H1 (cell line): ENCODE results near the gene NELL1. TPM values are rescaled to one million over a fixed set of nuclear protein-coding genes. Genes with fewer than 3 reads are reported as not detected.

Experiments
- CTCF ChIA-PET: fragments of 300-600 bp; sonication (Branson Sonifier 250); formaldehyde crosslinking; loops from one replicate; lab custom pipeline; 2021; ENCODE audit not compliant: partially characterized antibody; lab: Charles Lee
- POLR2A ChIA-PET: fragments of 300-600 bp; sonication (Branson Sonifier 250); formaldehyde crosslinking; loops from one replicate; lab custom pipeline; 2021; ENCODE audit warnings: inconsistent platforms; ENCODE audit not compliant: partially characterized antibody; lab: Charles Lee
- DNase-seq, 2 experiments: peaks; one replicate each; pipeline versions ENCODE4 v3.0.0 to v3.0.0-alpha.2; 2010 to 2022; ENCODE audit warnings: low spot score in 2 of 2, low read depth in 1 of 2, mixed read lengths in 1 of 2
- FAIRE-seq: peaks from 2 replicates; lab custom pipeline; 2011; peaks lifted over from hg19 to GRCh38; lab: Jason Lieb, UNC
- H2AFZ ChIP-seq: 2 replicates; pipeline ENCODE4 v1.8.1; 2012; ENCODE audit warnings: low read length, inconsistent platforms
- H2AK5ac ChIP-seq: 2 replicates; pipeline ENCODE4 v1.6.1; 2013; ENCODE audit warnings: low read depth, low read length
- H2BK120ac ChIP-seq: replicated peaks from 2 replicates; pipeline ENCODE3; 2013; ENCODE audit warnings: low read depth, low read length, inconsistent platforms
- H2BK12ac ChIP-seq: 2 replicates; pipeline ENCODE4 v1.6.1; 2013; ENCODE audit warnings: low read depth, low read length
- H2BK15ac ChIP-seq: 2 replicates; pipeline ENCODE4 v1.6.1; 2013; ENCODE audit warnings: low read length
- H2BK20ac ChIP-seq: 2 replicates; pipeline ENCODE4 v1.6.1; 2013; ENCODE audit warnings: low read length
- H2BK5ac ChIP-seq: 2 replicates; pipeline ENCODE4 v1.6.1; 2013; ENCODE audit warnings: low read depth, low read length
- H3K14ac ChIP-seq: 2 replicates; pipeline ENCODE4 v1.6.1; 2013; ENCODE audit warnings: inconsistent platforms; ENCODE audit not compliant: insufficient read length
- H3K18ac ChIP-seq: 2 replicates; pipeline ENCODE4 v1.6.1; 2013; ENCODE audit warnings: low read length; ENCODE audit errors: extremely low read depth
- H3K23ac ChIP-seq: 2 replicates; pipeline ENCODE4 v1.6.1; 2013; ENCODE audit warnings: inconsistent platforms; ENCODE audit not compliant: insufficient read length
- H3K23me2 ChIP-seq: 2 replicates; pipeline ENCODE4 v1.6.1; 2013; ENCODE audit warnings: low read depth, low read length
- H3K27ac ChIP-seq: 2 replicates; pipeline ENCODE4 v1.6.1; 2011; ENCODE audit warnings: low read depth, low read length, inconsistent platforms
- H3K27me3 ChIP-seq, 4 experiments: replicated peaks in 1 of 4; 1 replicate in 1 of 4; 2 replicates in 3 of 4; pipeline versions ENCODE4 v1.6.1 to v1.8.1; 2011 to 2013; ENCODE audit warnings: low read length in 3 of 4, mild to moderate bottlenecking in 3 of 4, inconsistent platforms in 2 of 4, mixed read lengths in 2 of 4, moderate library complexity in 1 of 4; ENCODE audit not compliant: control insufficient read depth in 3 of 4, insufficient read depth in 3 of 4; ENCODE audit errors: extremely low read depth in 1 of 4
- H3K36me3 ChIP-seq, 4 experiments: 2 replicates each; pipeline versions ENCODE4 v1.6.1 to v1.8.1; 2011 to 2013; ENCODE audit warnings: mild to moderate bottlenecking in 4 of 4, low read length in 3 of 4, moderate library complexity in 2 of 4, control low read depth in 1 of 4, inconsistent platforms in 1 of 4; ENCODE audit not compliant: insufficient read depth in 4 of 4, control insufficient read depth in 2 of 4
- H3K4ac ChIP-seq: replicated peaks from 2 replicates; pipeline ENCODE3; 2013; ENCODE audit warnings: low read length, low read depth, mixed read lengths, inconsistent platforms; ENCODE audit not compliant: insufficient read length
- H3K4me1 ChIP-seq, 4 experiments: replicated peaks in 1 of 4; 1 replicate in 1 of 4; 2 replicates in 3 of 4; pipeline versions ENCODE4 v1.6.1 to v1.8.1; 2011 to 2013; ENCODE audit warnings: low read length in 3 of 4, inconsistent platforms in 2 of 4, mixed read lengths in 1 of 4; ENCODE audit not compliant: insufficient read depth in 4 of 4, control insufficient read depth in 3 of 4
- H3K4me2 ChIP-seq, 2 experiments: 2 replicates each; pipeline versions ENCODE4 v1.6.1 to v1.8.1; 2011 to 2013; ENCODE audit warnings: low read depth in 2 of 2, low read length in 2 of 2, control low read depth in 1 of 2, inconsistent platforms in 1 of 2, mild to moderate bottlenecking in 1 of 2; ENCODE audit not compliant: insufficient read depth in 1 of 2
- H3K4me3 ChIP-seq, 4 experiments: fragments of 200-600, 300-600 bp in 1 of 4; sonication (generic), shearing (Covaris generic), sonication (Bioruptor Twin) in 1 of 4; 2 replicates each; pipeline versions ENCODE4 v1.5.1 to v1.8.1; 2011 to 2016; ENCODE audit warnings: low read length in 4 of 4, low read depth in 3 of 4, control low read depth in 2 of 4, inconsistent platforms in 2 of 4, mild to moderate bottlenecking in 2 of 4, mixed read lengths in 1 of 4, moderate library complexity in 1 of 4; ENCODE audit not compliant: insufficient read depth in 2 of 4; ENCODE audit errors: extremely low read depth in 1 of 4
- H3K56ac ChIP-seq: replicated peaks from 2 replicates; pipeline ENCODE3; 2013; ENCODE audit warnings: low read depth, mild to moderate bottlenecking, mixed read lengths, low read length, inconsistent platforms; ENCODE audit not compliant: insufficient read length
- H3K79me1 ChIP-seq: 2 replicates; pipeline ENCODE4 v1.6.1; 2013; ENCODE audit warnings: low read depth, low read length, control low read depth
- H3K79me2 ChIP-seq, 2 experiments: 2 replicates each; pipeline versions ENCODE4 v1.6.1 to v1.8.1; 2012 to 2013; ENCODE audit warnings: low read length in 2 of 2, mild to moderate bottlenecking in 2 of 2, inconsistent platforms in 1 of 2; ENCODE audit not compliant: insufficient read depth in 2 of 2, control insufficient read depth in 1 of 2
- H3K9ac ChIP-seq, 4 experiments: replicated peaks in 1 of 4; 1 replicate in 1 of 4; 2 replicates in 3 of 4; pipeline versions ENCODE4 v1.6.1 to v1.8.1; 2011 to 2013; ENCODE audit warnings: low read depth in 3 of 4, low read length in 3 of 4, control low read depth in 2 of 4, mild to moderate bottlenecking in 2 of 4, moderate library complexity in 2 of 4, inconsistent platforms in 1 of 4; ENCODE audit errors: extremely low read depth in 1 of 4
- H3K9me3 ChIP-seq, 2 experiments: 2 replicates each; pipeline versions ENCODE4 v1.6.1 to v1.8.1; 2012 to 2013; ENCODE audit warnings: mild to moderate bottlenecking in 2 of 2, moderate library complexity in 2 of 2, control low read depth in 1 of 2, inconsistent platforms in 1 of 2, low read depth in 1 of 2, low read length in 1 of 2, mixed read lengths in 1 of 2; ENCODE audit not compliant: insufficient read depth in 2 of 2
- H4K20me1 ChIP-seq, 2 experiments: replicated peaks in 1 of 2; 2 replicates each; pipeline versions ENCODE3 to v1.8.1; 2011 to 2013; ENCODE audit warnings: inconsistent platforms in 2 of 2, low read length in 2 of 2, mild to moderate bottlenecking in 1 of 2; ENCODE audit not compliant: insufficient read depth in 2 of 2, control insufficient read depth in 1 of 2
- H4K5ac ChIP-seq: 2 replicates; pipeline ENCODE4 v1.6.1; 2013; ENCODE audit warnings: low read length, low read depth, mixed read lengths, inconsistent platforms; ENCODE audit not compliant: insufficient read length
- H4K8ac ChIP-seq: 2 replicates; pipeline ENCODE4 v1.8.0; 2013; ENCODE audit warnings: mild to moderate bottlenecking, moderate library complexity, low read length, inconsistent platforms; ENCODE audit not compliant: insufficient read depth; ENCODE audit errors: extremely low read depth
- H4K91ac ChIP-seq: replicated peaks from 2 replicates; pipeline ENCODE3; 2013; ENCODE audit warnings: low read length, mixed read lengths, inconsistent platforms; ENCODE audit not compliant: insufficient read length
- BACH1 ChIP-seq: IDR thresholded peaks from 2 replicates; pipeline ENCODE4 v1.6.1; 2012; ENCODE audit warnings: low read length, improper control_type of control experiment
- BRCA1 ChIP-seq: IDR thresholded peaks from 2 replicates; pipeline ENCODE4 v1.6.1; 2012; ENCODE audit warnings: low read depth, low read length, improper control_type of control experiment
- CBX8 ChIP-seq: fragments of 300-800, 300-1000 bp; sonication (generic); IDR thresholded peaks from 2 replicates; pipeline ENCODE4 v1.7.1; 2016; ENCODE audit warnings: low read depth, low read length, borderline replicate concordance
- CEBPB ChIP-seq: IDR thresholded peaks from 2 replicates; pipeline ENCODE4 v1.6.1; 2012; ENCODE audit warnings: low read depth, low read length
- GTF2F1 ChIP-seq: IDR thresholded peaks from 2 replicates; pipeline ENCODE4 v1.6.1; 2012; ENCODE audit warnings: low read depth, low read length, improper control_type of control experiment, borderline replicate concordance
- SIN3A ChIP-seq, 2 experiments: IDR thresholded peaks in 1 of 2; conservative IDR thresholded peaks in 1 of 2; 2 replicates each; pipeline ENCODE4 v1.6.1; 2011 to 2012; ENCODE audit warnings: low read length in 2 of 2, improper control_type of control experiment in 1 of 2, low read depth in 1 of 2, mild to moderate bottlenecking in 1 of 2
- TAF1 ChIP-seq: IDR thresholded peaks from 2 replicates; pipeline ENCODE4 v1.6.1; 2011; ENCODE audit warnings: mild to moderate bottlenecking, low read depth, low read length
- YY1 ChIP-seq: IDR thresholded peaks from 2 replicates; pipeline ENCODE4 v1.6.1; 2011; ENCODE audit warnings: low read depth, mild to moderate bottlenecking, low read length
- WGBS, 2 experiments: shearing (Covaris generic) in 1 of 2; methylation state at CpG; one replicate each; pipeline versions ENCODE4 v1.1.6 to v1.1.7; 2013 to 2015; ENCODE audit warnings: low lambda C conversion rate in 2 of 2, mixed read lengths in 2 of 2, inconsistent platforms in 1 of 2, low coverage in 1 of 2, missing lambda C conversion rate in 1 of 2; ENCODE audit not compliant: insufficient replicate concordance in 2 of 2, insufficient coverage in 1 of 2, insufficient read length in 1 of 2; ENCODE audit errors: extremely low coverage in 1 of 2, missing lambda C conversion rate in 1 of 2; 5-methylcytosine and 5-hydroxymethylcytosine counted together
- polyA plus RNA-seq, 7 experiments: library from polyadenylated mRNA; depleted of rRNA in 3 of 7; stranded (reverse) in 5 of 7; unstranded in 2 of 7; fragments of >200 nt in 5 of 7; fragments of 200-250 nt in 2 of 7; gene quantifications; 1 replicate in 5 of 7; 2 replicates in 1 of 7; 4 replicates in 1 of 7; pipeline versions ENCODE4 v1.2.1 to v1.2.3, GENCODE V29; 2011 to 2013; ENCODE audit warnings: missing spikeins in 2 of 7, mixed read lengths in 2 of 7
- total RNA-seq: library from RNA; stranded (reverse); fragmentation: NEBNext Ultra II Directional; extraction: Animal tissue kit (Norgen Biotek cat#: 25700); gene quantifications from 2 replicates; pipeline ENCODE4 v1.2.1, GENCODE V29; 2021
- TF ChIP-seq, protein P1 (sequence below), 3 experiments: IDR thresholded peaks; 1 replicate in 2 of 3; 2 replicates in 1 of 3; pipeline versions ENCODE4 v1.5.1 to v1.6.1; 2011; ENCODE audit warnings: low read length in 3 of 3, mild to moderate bottlenecking in 3 of 3, inconsistent platforms in 2 of 3, low read depth in 1 of 3, moderate library complexity in 1 of 3; ENCODE audit not compliant: insufficient read depth in 1 of 3; ENCODE audit errors: control extremely low read depth in 1 of 3

The NELL1 gene
- total and polyA plus RNA-seq, 2 of the 8 experiments (the other 6 are each of a cell fraction or from before 2014, with no cell fraction given) = 0.21 TPM; not detected in 1

DNA sequence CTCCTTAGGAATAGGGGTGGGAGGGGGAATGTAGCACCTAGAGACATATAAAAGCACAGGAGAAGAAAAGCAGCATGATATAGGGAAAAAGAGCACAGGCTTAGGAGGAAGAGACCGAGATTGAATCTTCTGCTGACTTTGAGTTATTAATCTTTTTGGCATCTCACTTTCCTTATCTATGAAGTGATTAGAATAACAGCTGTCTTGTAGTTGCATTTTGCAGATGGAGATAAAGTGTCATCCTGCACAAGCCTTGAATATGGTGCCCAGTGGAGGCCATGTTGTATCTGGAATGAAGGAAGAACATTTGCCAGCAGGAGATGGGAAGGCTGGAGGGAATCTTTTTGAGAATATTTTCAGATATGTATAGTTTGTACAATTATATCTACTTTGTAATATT lies 594.7 kb downstream of the NELL1 start:
- Histone ChIP-seq H3K23me2 (no peaks in the 10 kb centered on the region; the same call in 1 of the 2 replicates), H2AK5ac (no peak overlapping the region), H4K91ac (no peak overlapping the region), H2BK120ac (no peak overlapping the region), H3K79me2 (no peaks in the 10 kb centered on the region), H3K4me2 (no peak overlapping the region), H3K4me3 (no peak overlapping the region), H3K36me3 (no peaks in the 10 kb centered on the region), H4K5ac (no peak overlapping the region), H2BK5ac (no peak overlapping the region), H2AFZ (no peak overlapping the region), H3K23ac (no peak overlapping the region), H3K4ac (no peak overlapping the region), H4K20me1 (no peaks in the 10 kb centered on the region), H3K18ac (no peak overlapping the region), H2BK20ac (no peak overlapping the region), H3K9me3 (no peaks in the 10 kb centered on the region), H2BK15ac (no peak overlapping the region), H3K79me1 (no peaks in the 10 kb centered on the region), H3K9ac (no peak overlapping the region), H3K4me1 (no peaks in the 10 kb centered on the region), H3K27me3 (no peaks in the 10 kb centered on the region), H4K8ac (no peak overlapping the region), H2BK12ac (no peak overlapping the region), H3K14ac (no peak overlapping the region), H3K27ac (no peak overlapping the region), H3K56ac (no peak overlapping the region)
- 94% methylated on average over 1 of the region's 1 CpG; no CpG with 5 or more reads in 1 of the 2 experiments for WGBS, 2 experiments
- DNase-seq (no peak), FAIRE-seq (no peak)
- ChIA-PET POLR2A (no interaction called here), CTCF (no interaction called here)
- no peak for TF ChIP-seq BACH1
- no peak for TF ChIP-seq CEBPB
- TF ChIP-seq YY1 = no peak
- no peak for TF ChIP-seq TAF1
- no peak for TF ChIP-seq SIN3A (conservative IDR thresholded peaks at IDR 0.05 in 1 of 2, IDR thresholded peaks at IDR 0.05 in 1 of 2; ENCODE audit: low read depth in 1 of 2, low read length in 2 of 2)
- no peak for TF ChIP-seq CBX8
- TF ChIP-seq GTF2F1 = no peak
- no peak for TF ChIP-seq BRCA1
- TF ChIP-seq, protein P1, sequence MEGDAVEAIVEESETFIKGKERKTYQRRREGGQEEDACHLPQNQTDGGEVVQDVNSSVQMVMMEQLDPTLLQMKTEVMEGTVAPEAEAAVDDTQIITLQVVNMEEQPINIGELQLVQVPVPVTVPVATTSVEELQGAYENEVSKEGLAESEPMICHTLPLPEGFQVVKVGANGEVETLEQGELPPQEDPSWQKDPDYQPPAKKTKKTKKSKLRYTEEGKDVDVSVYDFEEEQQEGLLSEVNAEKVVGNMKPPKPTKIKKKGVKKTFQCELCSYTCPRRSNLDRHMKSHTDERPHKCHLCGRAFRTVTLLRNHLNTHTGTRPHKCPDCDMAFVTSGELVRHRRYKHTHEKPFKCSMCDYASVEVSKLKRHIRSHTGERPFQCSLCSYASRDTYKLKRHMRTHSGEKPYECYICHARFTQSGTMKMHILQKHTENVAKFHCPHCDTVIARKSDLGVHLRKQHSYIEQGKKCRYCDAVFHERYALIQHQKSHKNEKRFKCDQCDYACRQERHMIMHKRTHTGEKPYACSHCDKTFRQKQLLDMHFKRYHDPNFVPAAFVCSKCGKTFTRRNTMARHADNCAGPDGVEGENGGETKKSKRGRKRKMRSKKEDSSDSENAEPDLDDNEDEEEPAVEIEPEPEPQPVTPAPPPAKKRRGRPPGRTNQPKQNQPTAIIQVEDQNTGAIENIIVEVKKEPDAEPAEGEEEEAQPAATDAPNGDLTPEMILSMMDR (IDR thresholded peaks at IDR 0.05; ENCODE audit: control extremely low read depth in 1 of 3, insufficient read depth in 1 of 3, low read depth in 1 of 3, low read length in 3 of 3) = no peak
